MM.1S (cell line): Measurements from ENCODE around the gene PHF19.

ENCODE experiments used
- EZH2 ChIP-seq: fragments of 300-600 bp; sonication (generic); optimal IDR thresholded peaks from 2 replicates; pipeline ENCODE3; 2017; ENCODE audit warnings: low read depth, mild to moderate bottlenecking, antibody characterized with exemption, low read length, mixed read lengths
- EZH2phosphoT487 ChIP-seq: fragments of 300-600 bp; sonication (generic); IDR thresholded peaks from 2 replicates; pipeline ENCODE4 v1.6.1; 2018; ENCODE audit warnings: antibody characterized with exemption, low read length
- TF ChIP-seq, protein P1 (sequence below): fragments of 300-600 bp; sonication (generic); IDR thresholded peaks from 2 replicates; pipeline ENCODE4 v1.5.1; 2016; ENCODE audit warnings: antibody characterized with exemption, low read length, mixed read lengths

DNA sequence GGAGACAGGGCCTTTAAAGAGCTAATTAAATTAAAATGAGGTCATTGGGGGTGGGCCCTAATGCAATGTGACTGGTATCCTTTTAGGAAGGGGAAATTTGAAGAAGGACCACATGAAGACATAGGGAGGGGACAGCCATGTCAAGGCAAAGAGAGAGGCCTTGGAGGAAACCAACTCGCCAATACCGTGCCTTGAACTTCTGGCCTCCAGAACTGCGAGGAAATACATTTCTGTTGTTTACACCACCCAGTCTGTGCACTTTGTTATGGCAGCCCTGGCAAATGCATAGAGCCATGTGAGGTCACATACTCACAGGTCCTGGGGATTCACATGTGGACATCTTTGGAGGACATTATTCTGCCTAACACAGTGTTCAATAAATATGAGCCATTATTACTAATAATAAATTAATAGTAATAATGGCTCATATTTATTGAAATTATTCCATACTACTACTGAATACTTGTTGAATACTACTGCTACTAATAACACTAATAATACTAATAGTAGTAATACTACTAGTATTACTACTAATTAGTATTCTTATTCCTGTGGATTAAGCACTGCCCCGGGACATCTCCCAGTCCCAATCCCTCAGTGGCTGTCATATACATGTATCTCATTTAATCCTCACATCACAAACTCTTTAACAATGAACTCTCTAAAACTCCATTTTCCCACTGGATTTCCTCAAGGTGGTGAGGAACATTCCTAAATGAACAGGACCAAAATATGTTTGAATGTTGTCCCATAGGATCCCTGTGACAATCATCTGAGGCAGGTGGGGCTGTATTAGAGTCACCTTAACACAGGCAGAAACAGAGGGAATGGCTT, 41.2 kb upstream of the PHF19 start:
- TF ChIP-seq, protein P1, sequence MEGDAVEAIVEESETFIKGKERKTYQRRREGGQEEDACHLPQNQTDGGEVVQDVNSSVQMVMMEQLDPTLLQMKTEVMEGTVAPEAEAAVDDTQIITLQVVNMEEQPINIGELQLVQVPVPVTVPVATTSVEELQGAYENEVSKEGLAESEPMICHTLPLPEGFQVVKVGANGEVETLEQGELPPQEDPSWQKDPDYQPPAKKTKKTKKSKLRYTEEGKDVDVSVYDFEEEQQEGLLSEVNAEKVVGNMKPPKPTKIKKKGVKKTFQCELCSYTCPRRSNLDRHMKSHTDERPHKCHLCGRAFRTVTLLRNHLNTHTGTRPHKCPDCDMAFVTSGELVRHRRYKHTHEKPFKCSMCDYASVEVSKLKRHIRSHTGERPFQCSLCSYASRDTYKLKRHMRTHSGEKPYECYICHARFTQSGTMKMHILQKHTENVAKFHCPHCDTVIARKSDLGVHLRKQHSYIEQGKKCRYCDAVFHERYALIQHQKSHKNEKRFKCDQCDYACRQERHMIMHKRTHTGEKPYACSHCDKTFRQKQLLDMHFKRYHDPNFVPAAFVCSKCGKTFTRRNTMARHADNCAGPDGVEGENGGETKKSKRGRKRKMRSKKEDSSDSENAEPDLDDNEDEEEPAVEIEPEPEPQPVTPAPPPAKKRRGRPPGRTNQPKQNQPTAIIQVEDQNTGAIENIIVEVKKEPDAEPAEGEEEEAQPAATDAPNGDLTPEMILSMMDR = no peak
- no peak for TF ChIP-seq EZH2
- no peak for TF ChIP-seq EZH2phosphoT487
